ENCODE measurements around the gene GREB1L.

The GREB1L gene

GRCh38 chr18:21546423-21546822, 304.4 kb downstream of the GREB1L start:
- no peak for TF ChIP-seq CTCF (IDR thresholded peaks at IDR 0.05; ENCODE audit: unreplicated experiment in 3 of 3)
- H3K4me3 Mint-ChIP-seq, result no peak overlapping the region
- H3K36me3 Mint-ChIP-seq (ENCODE audit: low read depth), result peaks cover 47% of the 10 kb centered on the region
- H3K27me3 Mint-ChIP-seq (ENCODE audit: low read depth), result no peaks in the 10 kb centered on the region
- no peaks in the 10 kb centered on the region for H3K9me3 Mint-ChIP-seq
- no peak overlapping the region for H3K27ac Mint-ChIP-seq
- H3K4me1 Mint-ChIP-seq, result no peaks in the 10 kb centered on the region

DNA sequence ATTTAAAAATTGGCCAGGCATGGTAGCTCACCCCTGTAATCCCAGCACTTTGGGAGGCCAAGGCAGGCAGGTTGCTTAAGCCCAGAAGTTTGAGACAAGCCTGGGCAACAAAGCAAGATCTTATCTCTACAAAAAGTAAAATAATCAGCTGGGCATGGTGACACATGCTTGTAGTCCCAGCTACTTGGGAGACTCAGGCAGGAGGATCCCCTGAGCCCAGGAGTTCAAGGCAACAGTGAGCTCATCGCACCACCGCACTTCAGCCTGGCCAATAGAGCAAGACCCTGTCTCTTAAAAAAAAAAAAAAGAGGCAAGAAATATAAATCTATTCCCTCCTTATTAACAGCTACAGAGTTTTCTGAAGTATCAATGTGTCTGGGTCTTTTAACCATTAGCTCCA, 306.6 kb downstream of the GREB1L start:
- Mint-ChIP-seq H3K27me3 (ENCODE audit: low read depth) (no peaks in the 10 kb centered on the region), H3K9me3 (no peaks in the 10 kb centered on the region), H3K4me3 (no peak overlapping the region), H3K4me1 (no peaks in the 10 kb centered on the region), H3K27ac (no peak overlapping the region), H3K36me3 (ENCODE audit: low read depth) (peaks cover 53% of the 10 kb centered on the region)
- no peak for TF ChIP-seq CTCF (IDR thresholded peaks at IDR 0.05; ENCODE audit: unreplicated experiment in 3 of 3)

DNA sequence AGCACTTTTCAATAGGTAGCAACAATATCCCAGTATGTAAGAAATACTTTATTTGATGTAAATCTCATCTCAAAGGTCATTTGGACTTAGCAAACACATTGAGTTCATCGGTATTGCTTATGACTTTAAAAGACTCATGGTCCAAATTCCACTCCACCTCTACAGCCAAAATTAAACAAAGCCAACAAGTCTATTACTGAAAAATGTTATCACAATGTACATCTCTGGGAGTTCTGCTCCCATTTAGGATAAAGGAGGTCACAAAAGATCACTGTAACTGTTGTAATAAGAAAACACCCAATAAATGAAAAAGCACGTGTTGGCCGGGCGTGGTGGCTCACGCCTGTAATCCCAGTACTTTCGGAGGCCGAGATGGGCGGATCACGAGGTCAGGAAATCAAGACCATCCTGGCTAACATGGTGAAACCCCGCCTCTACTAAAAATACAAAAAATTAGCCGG, 308.5 kb downstream of the GREB1L start:
- no peaks in the 10 kb centered on the region for H3K27me3 Mint-ChIP-seq (ENCODE audit: low read depth)
- no peak overlapping the region for H3K27ac Mint-ChIP-seq
- H3K4me3 Mint-ChIP-seq, result no peak overlapping the region
- H3K36me3 Mint-ChIP-seq (ENCODE audit: low read depth), result peaks cover 56% of the 10 kb centered on the region
- no peak for TF ChIP-seq CTCF (IDR thresholded peaks at IDR 0.05; ENCODE audit: unreplicated experiment in 3 of 3)
- no peaks in the 10 kb centered on the region for H3K4me1 Mint-ChIP-seq
- no peaks in the 10 kb centered on the region for H3K9me3 Mint-ChIP-seq

DNA sequence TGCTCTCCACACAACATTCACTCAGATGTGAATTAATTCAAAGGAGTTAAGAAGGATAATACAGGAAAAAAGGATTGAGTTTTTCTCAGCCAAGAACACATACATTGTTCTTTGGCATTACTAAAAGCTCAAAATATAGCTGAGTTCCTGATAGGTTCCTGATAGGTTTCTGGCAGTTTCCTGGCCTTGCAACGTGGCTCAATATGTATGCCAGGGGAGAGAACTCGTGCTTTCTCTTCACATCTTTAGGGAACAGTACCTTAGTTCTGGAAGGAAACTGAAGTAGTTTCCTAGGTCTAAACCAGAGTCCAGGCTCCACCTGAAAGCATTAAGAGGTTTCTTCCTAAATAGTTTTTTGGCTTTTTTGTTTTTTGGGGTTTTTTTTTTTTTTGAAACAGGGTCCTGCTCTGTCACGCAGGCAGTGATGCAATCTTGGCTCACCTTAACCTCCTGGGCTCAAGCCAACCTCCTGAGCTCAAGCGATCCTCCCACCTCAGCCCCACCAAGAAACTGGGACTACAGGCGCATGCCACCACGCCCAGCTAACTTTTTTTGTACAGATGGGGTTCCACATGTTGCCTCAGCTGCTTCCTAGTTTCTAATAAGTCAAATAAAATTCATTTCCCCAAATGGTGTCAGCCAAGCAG, 315.7 kb downstream of the GREB1L start:
- Mint-ChIP-seq H3K4me3 (no peak overlapping the region), H3K27ac (no peak overlapping the region), H3K27me3 (ENCODE audit: low read depth) (no peaks in the 10 kb centered on the region), H3K36me3 (ENCODE audit: low read depth) (peaks cover 38% of the 10 kb centered on the region), H3K4me1 (no peaks in the 10 kb centered on the region), H3K9me3 (no peaks in the 10 kb centered on the region)
- TF ChIP-seq CTCF (IDR thresholded peaks at IDR 0.05; ENCODE audit: unreplicated experiment in 3 of 3), result no peak

- H3K27ac Mint-ChIP-seq, result no peak overlapping the region
- no peaks in the 10 kb centered on the region for H3K4me1 Mint-ChIP-seq
- no peak for TF ChIP-seq CTCF (IDR thresholded peaks at IDR 0.05; ENCODE audit: unreplicated experiment in 3 of 3)
- no peak overlapping the region for H3K4me3 Mint-ChIP-seq
- H3K36me3 Mint-ChIP-seq (ENCODE audit: low read depth), result peaks cover 43% of the 10 kb centered on the region
- H3K9me3 Mint-ChIP-seq, result no peaks in the 10 kb centered on the region
- H3K27me3 Mint-ChIP-seq (ENCODE audit: low read depth), result no peaks in the 10 kb centered on the region
Observed at GRCh38 chr18:21559195-21559594, 317.2 kb downstream of the GREB1L start.

- Mint-ChIP-seq H3K27ac (peak overlapping the region; percentile 26 to 64 (median 29)), H3K4me1 (peaks cover 15% of the 10 kb centered on the region), H3K4me3 (no peak overlapping the region), H3K27me3 (ENCODE audit: low read depth) (no peaks in the 10 kb centered on the region), H3K9me3 (no peaks in the 10 kb centered on the region), H3K36me3 (ENCODE audit: low read depth) (peaks cover 68% of the 10 kb centered on the region)
- no peak for TF ChIP-seq CTCF (IDR thresholded peaks at IDR 0.05; ENCODE audit: unreplicated experiment in 3 of 3)
Observed at GRCh38 chr18:21571772-21572171, 329.7 kb downstream of the GREB1L start.
